T-helper 2 cell treated with Interferon-gamma antibody and Interleukin-4, amounts not matched to agents 100 ng/mL and 5 ng/mL, for 36 hours (primary cell): ENCODE results near the gene SPRN. TPM values are rescaled to one million over a fixed set of nuclear protein-coding genes. Genes with fewer than 3 reads are reported as not detected.
"Not testable (repeated sequence)": the region's sequence is repeated elsewhere in the genome, so short reads cannot be mapped to it uniquely, and the experiment has no call there.

ENCODE experiments used
- intact Hi-C: fragments of 100-400 bp; cut with micrococcal nuclease; formaldehyde crosslinking; loops from one replicate; pipeline ENCODE4 v1.15.1; 2023
- total RNA-seq: library from RNA; stranded (reverse); gene quantifications from 2 replicates; pipeline ENCODE4 v1.2.3, GENCODE V29; 2022

SPRN gene, protein sequence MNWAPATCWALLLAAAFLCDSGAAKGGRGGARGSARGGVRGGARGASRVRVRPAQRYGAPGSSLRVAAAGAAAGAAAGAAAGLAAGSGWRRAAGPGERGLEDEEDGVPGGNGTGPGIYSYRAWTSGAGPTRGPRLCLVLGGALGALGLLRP
- not detected in 2 replicates for total RNA-seq

DNA sequence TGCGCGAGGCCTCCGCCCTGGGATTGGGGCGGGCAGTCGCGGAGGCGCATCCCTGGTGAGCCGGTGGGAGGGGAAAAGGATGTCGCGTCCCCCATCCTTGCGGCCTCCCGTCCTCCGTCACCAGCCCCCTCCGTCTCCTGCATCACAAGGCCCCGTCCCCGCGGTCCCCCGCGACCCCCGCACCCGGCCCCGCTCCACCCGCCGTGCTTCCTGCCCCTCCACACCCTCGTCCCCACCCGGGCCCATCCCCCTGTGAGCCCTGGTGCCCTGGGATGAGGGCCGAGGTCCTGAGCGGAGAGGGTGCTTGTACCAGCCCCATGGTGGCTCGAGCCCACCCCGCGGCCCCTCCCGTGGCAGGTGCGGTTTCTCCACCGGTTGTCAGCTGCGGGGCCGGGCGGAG lies at the start of gene SPRN:
SPRN (minus strand) TSS at position 25 of the 400 bp plus-strand sequence. CDS start 944 bp downstream, outside the sequence.
- intact Hi-C loops, result not testable (repeated sequence)

DNA sequence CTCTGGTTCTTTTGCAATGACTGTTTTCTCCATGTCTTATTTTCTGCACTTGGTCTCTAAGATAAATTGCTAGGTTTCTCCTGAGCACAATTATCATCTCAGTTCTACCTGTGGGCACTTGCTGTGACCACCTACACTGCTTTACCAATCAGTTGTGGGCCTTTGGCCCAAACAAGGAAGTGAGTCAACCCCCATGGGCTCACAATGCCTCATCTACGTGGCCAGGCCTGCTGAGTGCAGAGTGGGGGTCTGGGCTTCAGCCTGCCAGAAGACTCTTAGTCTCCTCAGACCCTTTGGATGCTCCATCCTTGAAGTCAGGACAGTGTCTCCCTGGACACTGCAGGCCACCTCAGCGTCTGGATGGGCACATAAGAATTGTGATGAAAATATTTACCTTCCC lies 49.6 kb upstream of the SPRN start:
- intact Hi-C loops, result no loop called here

DNA sequence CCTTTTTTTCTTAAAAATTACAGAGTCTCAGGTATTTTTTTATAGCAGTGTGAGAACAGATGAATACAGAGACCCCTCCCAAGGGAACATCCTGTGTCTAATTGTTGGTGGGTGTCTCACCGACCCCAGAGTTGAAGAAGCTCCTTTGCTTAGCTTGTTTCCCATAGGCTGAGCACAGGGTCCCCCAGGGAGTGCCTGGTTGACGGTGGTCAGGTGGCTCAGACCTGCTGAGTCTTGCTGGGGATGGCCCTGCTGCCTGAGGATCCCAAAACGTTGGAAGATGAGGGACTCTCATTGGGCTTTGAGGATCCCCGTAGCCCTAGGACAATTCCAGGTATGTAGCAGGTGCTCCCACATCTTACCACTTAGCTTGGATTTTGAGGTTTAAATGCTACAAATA lies 48.8 kb upstream of the SPRN start:
- intact Hi-C loops, result no loop called here

DNA sequence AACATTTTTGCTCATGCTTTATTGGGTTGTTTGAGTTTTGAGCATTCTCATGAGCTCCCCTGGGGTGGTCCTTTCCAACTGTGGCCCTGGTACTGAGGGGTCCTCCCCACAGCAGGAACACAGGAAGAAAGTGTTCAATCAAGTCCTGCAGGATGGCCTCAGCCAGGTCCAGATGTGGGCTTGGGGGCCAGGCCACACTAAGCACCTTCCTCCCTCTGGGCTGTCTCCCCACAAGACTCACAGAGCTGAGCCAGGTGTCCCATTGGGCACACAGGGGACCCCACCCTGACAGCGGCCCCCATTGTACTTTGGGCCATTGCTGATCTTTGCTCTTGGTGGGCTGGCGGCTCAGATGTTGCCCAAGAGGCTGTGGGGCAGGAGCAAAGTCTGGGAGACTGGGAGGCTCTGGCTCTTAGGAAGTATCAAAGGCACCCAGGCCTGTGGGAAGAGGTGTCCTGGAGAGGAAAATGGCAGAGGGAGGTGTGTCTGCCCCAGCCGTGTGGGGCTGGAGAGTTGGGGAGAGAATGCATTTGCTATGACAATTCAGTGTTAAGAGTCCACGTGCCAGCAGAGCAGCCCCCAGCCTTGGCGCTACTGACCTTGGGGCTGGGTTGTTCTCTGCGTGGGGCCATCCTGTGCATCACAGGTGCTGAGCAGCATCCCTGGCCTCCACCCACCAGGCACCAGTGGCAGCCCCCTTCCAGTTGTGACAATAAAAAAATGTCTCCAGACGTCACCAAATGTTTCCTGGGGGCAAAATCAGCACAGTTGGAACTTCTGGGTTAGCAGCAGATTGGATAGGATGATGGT lies 47.1 kb upstream of the SPRN start:
- intact Hi-C loops, result no loop called here

DNA sequence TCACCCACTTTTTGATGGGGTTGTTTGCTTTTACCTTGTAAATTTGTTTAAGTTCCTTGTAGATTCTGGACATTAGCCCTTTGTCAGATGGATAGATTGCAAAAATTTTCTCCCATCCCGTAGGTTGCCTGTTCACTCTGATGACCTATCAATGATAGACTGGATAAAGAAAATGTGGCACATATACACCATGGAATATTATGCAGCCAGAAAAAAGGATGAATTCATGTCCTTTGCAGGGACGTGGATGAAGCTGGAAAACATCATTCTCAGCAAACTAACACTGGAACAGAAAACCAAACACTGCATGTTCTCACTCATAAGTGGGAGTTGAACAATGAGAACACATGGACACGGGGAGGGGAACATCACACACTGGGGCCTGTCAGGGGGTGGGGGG lies 44.8 kb upstream of the SPRN start:
- intact Hi-C loops, result not testable (repeated sequence)

DNA sequence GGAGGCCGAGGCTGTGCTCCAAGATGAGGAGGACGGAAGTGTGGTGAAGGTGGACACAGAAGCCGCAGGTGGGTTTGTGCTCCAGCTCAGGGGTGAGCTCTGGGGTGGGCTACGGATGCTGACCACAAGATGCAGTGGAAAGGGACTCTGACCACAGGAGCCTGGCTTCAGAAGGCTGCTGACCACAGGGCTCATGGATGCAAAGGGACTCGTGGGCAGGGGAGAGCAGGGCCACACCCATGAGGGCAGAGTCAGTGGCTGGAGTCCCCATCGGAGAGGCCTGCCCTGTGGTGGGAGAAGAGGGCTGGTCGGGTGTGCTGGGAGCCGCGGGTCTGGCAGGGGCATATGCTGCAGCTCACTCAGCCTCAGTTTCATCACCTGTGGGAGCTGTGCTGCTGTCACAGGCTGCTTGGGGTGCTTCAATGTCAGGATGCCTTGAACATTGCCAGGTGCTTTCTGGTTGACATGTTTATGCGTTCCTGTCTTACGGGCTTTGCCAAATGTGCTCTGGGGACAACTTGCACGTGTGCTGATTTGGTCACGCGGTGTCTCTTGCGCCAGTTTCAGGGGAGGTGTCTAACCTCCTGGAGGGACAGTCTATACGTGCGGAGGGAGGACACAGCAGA lies 43.0 kb upstream of the SPRN start:
- intact Hi-C loops, result no loop called here

DNA sequence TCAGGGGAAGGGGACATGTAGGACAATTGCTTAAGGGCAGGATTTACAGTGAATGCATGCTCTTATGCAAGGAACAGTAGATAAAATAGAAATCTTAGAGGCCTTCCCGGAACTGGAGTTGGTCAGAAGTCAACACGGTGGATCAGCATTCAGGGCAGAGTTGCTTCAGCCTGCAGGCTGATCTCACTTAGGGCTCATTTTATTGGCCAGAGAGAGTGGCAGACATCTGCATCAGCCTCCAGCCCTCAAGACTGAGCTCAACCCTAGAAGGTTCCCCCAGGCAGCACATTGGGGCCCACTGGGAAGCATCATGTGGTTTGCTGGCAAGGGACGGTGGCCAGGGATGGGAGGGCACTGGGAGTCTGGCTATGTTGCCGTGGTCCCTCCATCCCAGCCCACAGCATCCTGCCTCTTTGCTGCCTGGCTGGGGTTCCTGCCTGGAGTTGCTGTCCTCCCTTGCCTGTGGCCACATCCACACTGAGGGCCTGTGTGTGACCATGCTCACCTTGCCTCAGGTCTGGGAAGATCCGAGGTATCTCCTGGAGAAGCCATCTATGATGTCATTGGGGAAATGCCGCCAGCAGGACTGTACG lies 42.4 kb upstream of the SPRN start:
- intact Hi-C loops, result no loop called here

DNA sequence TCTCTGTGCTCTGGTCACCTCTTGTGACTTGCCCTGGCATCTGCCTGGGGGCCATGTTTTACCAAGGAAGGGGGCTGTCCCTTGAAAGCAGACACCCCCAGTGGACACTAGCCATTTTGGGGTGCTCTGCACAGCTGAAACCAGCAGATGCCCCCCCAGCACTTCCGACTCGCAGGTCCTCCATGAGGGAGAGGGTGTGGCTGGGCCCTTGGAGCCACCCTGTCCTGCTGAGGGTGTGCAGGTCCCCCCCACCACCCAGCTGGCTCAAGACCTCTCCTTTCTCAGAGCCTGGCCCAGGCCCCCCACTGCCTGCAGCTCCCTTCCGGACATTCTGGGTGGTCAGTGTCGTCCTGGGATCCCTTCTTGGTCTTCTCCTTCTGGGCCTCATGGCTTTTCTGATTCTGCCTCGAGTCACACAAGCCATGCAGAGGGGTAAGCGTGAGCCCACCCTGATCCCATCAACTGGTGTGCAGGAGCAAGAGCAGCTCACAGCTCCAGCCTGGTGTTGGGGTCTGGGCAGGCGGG lies 41.6 kb upstream of the SPRN start:
- intact Hi-C loops, result no loop called here

DNA sequence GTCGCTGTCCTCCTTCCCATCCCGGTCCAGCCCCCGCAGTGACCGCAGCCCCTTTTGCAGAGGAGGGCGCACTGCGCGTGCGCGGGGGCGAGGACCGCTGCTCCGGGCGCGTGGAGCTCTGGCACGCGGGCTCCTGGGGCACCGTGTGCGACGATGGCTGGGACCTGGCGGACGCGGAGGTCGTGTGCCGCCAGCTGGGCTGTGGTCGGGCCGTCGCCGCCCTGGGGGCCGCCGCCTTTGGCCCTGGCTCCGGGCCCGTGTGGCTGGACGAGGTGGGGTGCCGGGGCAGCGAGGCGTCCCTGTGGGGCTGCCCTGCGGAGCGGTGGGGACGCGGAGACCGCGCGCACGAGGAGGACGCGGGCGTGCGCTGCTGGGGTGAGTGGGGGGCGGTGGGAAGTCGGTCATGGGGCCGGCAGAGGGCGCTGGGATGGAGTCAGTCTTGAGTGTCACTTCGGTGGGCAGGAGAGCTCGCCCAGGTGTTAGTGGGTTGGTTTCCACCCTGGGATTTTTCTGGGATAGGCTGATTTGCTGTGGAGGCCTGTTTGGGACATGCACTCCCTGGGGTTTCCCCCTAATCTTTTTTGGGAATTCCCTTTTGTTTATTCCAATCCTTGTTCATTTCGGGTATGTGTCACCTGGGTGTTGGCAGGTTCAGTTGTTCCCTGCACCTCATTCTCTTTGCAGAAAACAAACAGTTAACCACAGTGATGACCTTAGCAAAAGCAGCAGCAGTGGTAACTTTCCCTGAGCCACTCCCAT lies 40.9 kb upstream of the SPRN start:
- intact Hi-C loops, result no loop called here

DNA sequence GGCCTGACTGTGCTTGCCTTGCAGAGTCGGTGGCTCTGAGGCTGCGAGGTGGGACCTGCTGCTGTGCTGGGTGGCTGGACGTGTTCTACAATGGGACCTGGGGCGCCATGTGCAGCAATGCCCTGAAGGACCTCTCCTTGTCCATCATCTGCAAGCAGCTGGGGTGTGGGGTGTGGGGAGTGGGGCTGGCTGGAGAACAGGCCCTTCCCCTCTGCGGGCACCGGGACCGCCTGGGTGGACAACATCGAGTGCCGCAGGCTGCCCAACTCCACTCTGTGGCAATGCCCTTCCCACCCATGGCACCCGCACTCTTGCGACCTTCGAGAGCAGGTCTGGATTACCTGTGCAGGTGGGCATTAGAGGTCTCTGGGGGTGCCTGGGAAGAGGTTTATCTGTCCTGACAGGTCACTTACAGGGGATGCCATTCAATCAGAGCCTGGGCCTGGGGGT lies 40.2 kb upstream of the SPRN start:
- intact Hi-C loops, result no loop called here

DNA sequence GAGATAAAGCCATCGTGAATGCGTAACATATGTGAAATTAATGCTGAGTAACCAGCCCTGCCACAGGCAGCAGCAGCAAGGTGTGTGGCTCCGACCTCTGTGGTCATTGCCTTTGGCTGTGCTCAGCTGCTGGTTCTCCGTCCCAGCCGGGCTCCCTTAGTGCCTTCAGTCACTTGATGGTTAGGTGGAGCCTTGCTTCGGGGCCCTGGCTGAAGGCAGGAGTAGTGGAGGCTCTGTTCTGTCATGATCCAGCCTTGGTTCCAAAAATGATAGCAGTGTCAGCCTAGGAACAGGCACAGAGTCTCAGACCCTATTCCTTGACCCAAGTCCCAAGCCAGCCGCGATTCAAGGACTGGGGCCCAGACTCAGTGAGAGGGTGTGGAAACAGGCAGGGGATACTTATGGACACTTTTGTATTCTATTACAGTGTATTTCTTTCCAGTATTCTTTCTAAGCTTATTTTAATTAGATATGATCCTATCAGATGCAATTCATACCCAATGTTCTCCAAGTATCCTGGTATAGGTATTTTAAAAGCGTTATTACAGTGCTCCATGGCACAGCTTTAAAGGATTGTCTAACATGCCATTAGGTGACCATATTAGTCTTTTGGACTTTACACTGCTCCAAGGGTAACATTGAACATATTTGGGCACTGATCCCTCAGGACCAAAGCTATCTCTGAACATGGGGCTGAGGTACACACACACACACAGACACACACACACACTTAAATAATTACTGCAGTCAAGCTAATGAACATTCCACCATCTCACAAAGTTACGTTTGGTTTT lies 38.3 kb upstream of the SPRN start:
- intact Hi-C loops, result no loop called here

DNA sequence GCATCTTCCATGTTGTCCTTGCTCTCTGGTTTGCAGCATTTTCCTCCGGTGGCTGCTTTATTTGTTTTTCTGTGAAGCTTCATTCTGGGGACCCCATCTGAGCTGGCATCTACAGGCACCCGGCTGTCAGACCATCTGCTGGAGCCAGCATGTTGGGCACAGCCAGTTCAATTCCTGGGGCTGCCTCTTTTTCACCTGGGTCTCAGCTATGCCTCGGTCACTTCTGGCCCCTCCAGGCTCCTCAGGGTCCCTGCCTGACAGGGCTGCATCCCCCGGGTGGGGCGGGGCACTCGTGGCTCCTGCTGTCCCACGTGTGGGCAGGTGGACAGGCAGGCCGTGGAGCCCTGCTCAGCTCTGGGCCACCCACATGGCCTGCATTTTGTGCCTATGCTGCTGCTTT lies 37.4 kb upstream of the SPRN start:
- intact Hi-C loops, result no loop called here

DNA sequence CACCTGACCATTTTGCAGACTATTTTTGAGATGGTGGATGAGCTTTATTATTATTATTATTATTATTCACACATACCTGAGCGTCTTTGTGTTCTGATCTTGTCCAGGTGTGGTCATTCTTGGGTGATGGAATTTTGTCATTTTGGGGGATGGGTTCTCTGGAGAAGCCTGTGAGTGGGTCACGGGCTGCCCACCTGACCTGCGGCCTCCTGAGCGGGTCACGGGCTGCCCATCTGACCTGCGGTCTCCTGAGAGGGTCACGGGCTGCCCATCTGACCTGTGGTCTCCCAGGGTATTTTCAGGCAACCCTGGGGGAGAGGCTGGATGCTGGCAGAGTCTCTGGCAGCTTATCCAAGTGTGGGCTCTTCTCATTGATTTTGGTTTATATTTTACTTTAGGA lies 36.6 kb upstream of the SPRN start:
- intact Hi-C loops, result no loop called here

DNA sequence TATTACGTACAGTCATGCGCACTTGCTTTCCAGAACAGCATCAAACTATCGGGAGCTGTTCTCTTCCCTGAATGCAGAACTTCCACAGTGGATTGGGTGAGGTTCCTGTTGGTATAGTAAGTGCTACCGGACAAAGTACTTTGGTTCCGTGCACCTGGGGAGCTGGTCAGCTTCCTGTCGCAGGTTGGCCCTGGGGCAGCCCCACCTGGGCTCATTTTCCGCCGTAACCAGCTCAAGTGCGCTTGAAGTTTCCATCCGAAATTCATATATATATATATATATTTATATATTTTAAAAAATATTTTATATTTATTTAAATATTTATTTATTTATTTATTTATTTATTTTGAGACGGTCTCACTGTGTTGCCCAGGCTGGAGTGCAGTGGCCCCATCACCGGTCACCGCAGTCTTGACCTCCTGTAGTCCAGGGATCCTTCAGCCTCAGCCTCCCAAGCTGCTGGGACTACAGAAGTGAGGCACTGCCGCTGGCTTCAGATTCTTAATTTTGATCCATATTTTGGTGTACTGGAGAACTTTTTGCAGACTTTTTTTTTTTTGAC lies 35.9 kb upstream of the SPRN start:
- intact Hi-C loops, result no loop called here

DNA sequence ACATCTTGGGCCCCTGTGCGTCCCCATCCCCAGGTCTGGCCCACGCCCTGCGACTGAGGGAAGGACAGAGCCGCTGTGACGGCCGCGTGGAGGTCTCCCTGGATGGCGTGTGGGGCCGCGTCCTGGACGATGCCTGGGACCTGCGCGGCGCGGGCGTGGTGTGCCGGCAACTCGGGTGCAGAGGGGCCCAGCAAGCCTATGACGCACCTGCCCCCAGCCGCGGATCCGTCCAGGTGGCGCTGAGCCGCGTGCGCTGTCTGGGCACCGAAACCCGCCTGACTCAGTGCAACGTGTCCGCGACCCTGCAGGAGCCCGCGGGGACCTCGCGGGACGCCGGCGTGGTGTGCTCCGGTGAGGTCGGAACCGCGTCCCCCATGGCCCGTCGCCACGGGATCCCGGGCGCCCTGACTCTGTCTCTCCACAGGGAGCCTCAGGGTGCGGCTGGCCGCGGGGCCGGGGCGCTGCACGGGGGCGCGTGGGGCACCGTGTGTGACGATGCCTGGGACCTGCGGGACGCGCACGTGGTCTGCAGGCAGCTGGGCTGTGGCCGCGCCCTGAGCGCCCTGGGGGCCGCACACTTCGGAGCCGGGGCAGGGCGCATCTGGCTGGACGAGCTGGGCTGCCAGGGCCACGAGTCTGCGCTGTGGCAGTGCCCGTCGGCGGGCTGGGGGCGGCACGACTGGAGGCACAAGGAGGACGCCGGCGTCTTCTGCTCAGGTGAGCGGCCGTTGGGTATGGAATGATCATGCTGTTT lies 35.2 kb upstream of the SPRN start:
- intact Hi-C loops, result no loop called here

DNA sequence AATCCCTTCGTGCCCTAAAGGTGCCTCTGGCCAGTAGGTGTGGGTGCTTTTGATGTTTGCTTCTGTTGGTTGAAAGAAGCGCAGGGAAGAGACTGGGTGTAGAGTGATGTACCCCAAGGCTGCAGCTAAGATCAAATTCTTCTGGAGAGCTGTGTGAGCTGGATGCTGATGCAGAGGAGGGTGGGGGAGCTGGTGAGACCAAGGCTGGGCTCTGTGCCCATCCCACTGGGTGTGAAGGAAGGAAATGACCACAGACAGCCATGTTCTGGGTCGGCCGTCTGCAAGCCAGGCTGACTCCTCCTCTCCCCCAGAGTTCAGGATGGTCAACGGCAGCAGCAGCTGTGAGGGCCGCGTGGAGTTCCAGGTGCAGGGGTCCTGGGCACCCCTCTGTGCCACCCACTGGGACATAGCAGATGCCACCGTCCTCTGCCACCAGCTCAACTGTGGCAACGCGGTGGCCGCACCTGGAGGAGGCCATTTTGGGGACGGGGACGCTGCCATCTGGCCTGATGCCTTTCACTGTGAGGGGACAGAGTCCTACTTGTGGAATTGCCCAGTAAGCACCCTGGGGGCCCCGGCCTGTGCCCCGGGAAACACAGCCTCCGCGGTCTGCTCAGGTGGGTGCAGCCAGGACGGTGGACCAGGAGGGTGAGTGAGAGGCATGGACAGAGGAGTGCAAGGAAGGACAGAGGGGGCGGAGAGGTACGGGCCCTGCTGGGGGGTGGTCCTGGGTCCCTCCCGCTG lies 34.5 kb upstream of the SPRN start:
- intact Hi-C loops, result no loop called here

DNA sequence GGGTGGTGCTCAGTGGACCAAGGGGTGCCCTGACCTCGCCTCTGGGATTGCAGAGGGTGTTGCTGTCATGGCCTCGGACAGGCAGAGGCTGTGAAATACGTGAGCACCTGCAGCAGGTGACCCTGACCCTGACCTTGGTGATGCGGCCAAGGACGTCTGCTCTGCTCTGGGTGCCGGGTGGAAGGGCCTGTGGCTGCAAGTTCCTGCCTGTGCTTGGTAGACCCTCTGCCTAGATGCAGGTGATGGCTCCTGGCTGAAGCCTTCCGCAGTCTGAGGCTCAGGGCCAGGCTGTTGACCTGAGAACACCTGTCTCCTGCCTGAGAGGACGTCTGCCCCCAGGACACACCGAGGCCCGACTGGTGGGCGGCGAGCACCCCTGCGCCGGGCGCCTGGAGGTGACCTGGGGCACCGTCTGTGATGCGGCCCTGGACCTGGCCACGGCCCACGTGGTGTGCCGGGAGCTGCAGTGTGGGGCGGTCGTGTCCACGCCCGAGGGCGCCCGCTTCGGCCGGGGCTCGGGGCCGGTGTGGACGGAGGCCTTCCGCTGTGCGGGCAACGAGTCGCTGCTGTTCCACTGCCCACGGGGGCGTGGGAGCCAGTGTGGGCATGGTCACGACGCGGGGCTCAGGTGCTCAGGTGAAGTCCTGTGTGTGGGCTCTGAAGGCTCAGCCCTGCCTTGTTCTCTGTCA lies 33.7 kb upstream of the SPRN start:
- intact Hi-C loops, result no loop called here
